Measurements from ENCODE around the gene SLC44A1.

SLC44A1 gene

GRCh38 chr9:105242557-105242956 lies 1.9 kb upstream of the SLC44A1 start:
- no peaks in the 10 kb centered on the region for H3K27me3 ChIP-seq (ENCODE audit: low read depth, low read length)
- no peak overlapping the region for H3K27ac ChIP-seq (ENCODE audit: low read length)
- peaks cover 0 to 21% of the 10 kb centered on the region in 2 donors for H3K4me1 ChIP-seq (ENCODE audit: control insufficient read depth in 1 of 2, insufficient read depth in 2 of 2, low read length in 2 of 2)
- no peaks in the 10 kb centered on the region for H3K9me3 ChIP-seq (ENCODE audit: control insufficient read depth in 1 of 2, low read length in 2 of 2)
- H3K36me3 ChIP-seq (ENCODE audit: control insufficient read depth in 1 of 2, insufficient read depth in 2 of 2, low read length in 2 of 2) = no peaks in the 10 kb centered on the region
- H3K4me3 ChIP-seq (ENCODE audit: low read depth in 1 of 2, low read length in 2 of 2) = no peak overlapping the region

GRCh38 chr9:105243015-105243686 lies 1.3 kb upstream of the SLC44A1 start:
- Histone ChIP-seq H3K27me3 (ENCODE audit: low read depth, low read length) (no peaks in the 10 kb centered on the region), H3K4me1 (ENCODE audit: control insufficient read depth in 1 of 2, insufficient read depth in 2 of 2, low read length in 2 of 2) (peaks cover 0 to 21% of the 10 kb centered on the region in 2 donors), H3K4me3 (ENCODE audit: low read depth in 1 of 2, low read length in 2 of 2) (no peak overlapping the region), H3K27ac (ENCODE audit: low read length) (no peak overlapping the region), H3K9me3 (ENCODE audit: control insufficient read depth in 1 of 2, low read length in 2 of 2) (no peaks in the 10 kb centered on the region), H3K36me3 (ENCODE audit: control insufficient read depth in 1 of 2, insufficient read depth in 2 of 2, low read length in 2 of 2) (no peaks in the 10 kb centered on the region)

GRCh38 chr9:105244734-105245028 lies 230 bp downstream of the SLC44A1 start:
- Histone ChIP-seq H3K4me3 (ENCODE audit: low read depth in 1 of 2, low read length in 2 of 2) (peak overlapping the region; percentile 77 to 96), H3K9me3 (ENCODE audit: control insufficient read depth in 1 of 2, low read length in 2 of 2) (no peaks in the 10 kb centered on the region), H3K27me3 (ENCODE audit: low read depth, low read length) (no peaks in the 10 kb centered on the region), H3K4me1 (ENCODE audit: control insufficient read depth in 1 of 2, insufficient read depth in 2 of 2, low read length in 2 of 2) (peaks cover 0 to 21% of the 10 kb centered on the region in 2 donors), H3K27ac (ENCODE audit: low read length) (peak overlapping the region; percentile 70), H3K36me3 (ENCODE audit: control insufficient read depth in 1 of 2, insufficient read depth in 2 of 2, low read length in 2 of 2) (no peaks in the 10 kb centered on the region)

- H3K36me3 ChIP-seq (ENCODE audit: control insufficient read depth in 1 of 2, insufficient read depth in 2 of 2, low read length in 2 of 2) = no peaks in the 10 kb centered on the region
- H3K9me3 ChIP-seq (ENCODE audit: control insufficient read depth in 1 of 2, low read length in 2 of 2) = no peaks in the 10 kb centered on the region
- peak overlapping the region; percentile 70 for H3K27ac ChIP-seq (ENCODE audit: low read length)
- no peaks in the 10 kb centered on the region for H3K27me3 ChIP-seq (ENCODE audit: low read depth, low read length)
- peak overlapping the region; percentile 77 to 96 for H3K4me3 ChIP-seq (ENCODE audit: low read depth in 1 of 2, low read length in 2 of 2)
- H3K4me1 ChIP-seq (ENCODE audit: control insufficient read depth in 1 of 2, insufficient read depth in 2 of 2, low read length in 2 of 2) = peaks cover 0 to 21% of the 10 kb centered on the region in 2 donors
Measured at GRCh38 chr9:105245029-105245890, 809 bp downstream of the SLC44A1 start.

GRCh38 chr9:105245891-105246161 lies 1.4 kb downstream of the SLC44A1 start:
- no peaks in the 10 kb centered on the region for H3K9me3 ChIP-seq (ENCODE audit: control insufficient read depth in 1 of 2, low read length in 2 of 2)

GRCh38 chr9:105246656-105247173 lies 2.3 kb downstream of the SLC44A1 start:
- no peaks in the 10 kb centered on the region for H3K9me3 ChIP-seq (ENCODE audit: control insufficient read depth in 1 of 2, low read length in 2 of 2)
- H3K27ac ChIP-seq (ENCODE audit: low read length) = no peak overlapping the region
- no peaks in the 10 kb centered on the region for H3K36me3 ChIP-seq (ENCODE audit: control insufficient read depth in 1 of 2, insufficient read depth in 2 of 2, low read length in 2 of 2)
- peaks cover 0 to 13% of the 10 kb centered on the region in 2 donors for H3K4me1 ChIP-seq (ENCODE audit: control insufficient read depth in 1 of 2, insufficient read depth in 2 of 2, low read length in 2 of 2)
- H3K4me3 ChIP-seq (ENCODE audit: low read depth in 1 of 2, low read length in 2 of 2) = peak overlapping the region in 1 of 2 donors; percentile 77
- H3K27me3 ChIP-seq (ENCODE audit: low read depth, low read length) = no peaks in the 10 kb centered on the region

More at GRCh38 chr9:105245891-105246161, 1.4 kb downstream of the SLC44A1 start:
- Histone ChIP-seq H3K27ac (ENCODE audit: low read length) (peak overlapping the region; percentile 70), H3K4me3 (ENCODE audit: low read depth in 1 of 2, low read length in 2 of 2) (peak overlapping the region; percentile 77 to 96), H3K36me3 (ENCODE audit: control insufficient read depth in 1 of 2, insufficient read depth in 2 of 2, low read length in 2 of 2) (no peaks in the 10 kb centered on the region), H3K27me3 (ENCODE audit: low read depth, low read length) (no peaks in the 10 kb centered on the region), H3K4me1 (ENCODE audit: control insufficient read depth in 1 of 2, insufficient read depth in 2 of 2, low read length in 2 of 2) (peaks cover 0 to 21% of the 10 kb centered on the region in 2 donors)

- no peak overlapping the region for H3K4me3 ChIP-seq (ENCODE audit: low read depth in 1 of 2, low read length in 2 of 2)
- no peaks in the 10 kb centered on the region for H3K9me3 ChIP-seq (ENCODE audit: control insufficient read depth in 1 of 2, low read length in 2 of 2)
- H3K4me1 ChIP-seq (ENCODE audit: control insufficient read depth in 1 of 2, insufficient read depth in 2 of 2, low read length in 2 of 2) = no peaks in the 10 kb centered on the region
- no peak overlapping the region for H3K27ac ChIP-seq (ENCODE audit: low read length)
- H3K36me3 ChIP-seq (ENCODE audit: control insufficient read depth in 1 of 2, insufficient read depth in 2 of 2, low read length in 2 of 2) = no peaks in the 10 kb centered on the region
- no peaks in the 10 kb centered on the region for H3K27me3 ChIP-seq (ENCODE audit: low read depth, low read length)
Measured at GRCh38 chr9:105248691-105249090, 4.2 kb downstream of the SLC44A1 start.

- Histone ChIP-seq H3K36me3 (ENCODE audit: control insufficient read depth in 1 of 2, insufficient read depth in 2 of 2, low read length in 2 of 2) (no peaks in the 10 kb centered on the region), H3K27ac (ENCODE audit: low read length) (no peak overlapping the region), H3K4me1 (ENCODE audit: control insufficient read depth in 1 of 2, insufficient read depth in 2 of 2, low read length in 2 of 2) (no peaks in the 10 kb centered on the region)
Measured at GRCh38 chr9:105251133-105251532, 6.7 kb downstream of the SLC44A1 start.

GRCh38 chr9:105251733-105252404 lies 7.4 kb downstream of the SLC44A1 start:
- Histone ChIP-seq H3K27ac (ENCODE audit: low read length) (no peak overlapping the region), H3K4me1 (ENCODE audit: control insufficient read depth in 1 of 2, insufficient read depth in 2 of 2, low read length in 2 of 2) (no peaks in the 10 kb centered on the region)

More at GRCh38 chr9:105251133-105251532, 6.7 kb downstream of the SLC44A1 start:
- H3K9me3 ChIP-seq (ENCODE audit: control insufficient read depth in 1 of 2, low read length in 2 of 2) = no peaks in the 10 kb centered on the region
- H3K27me3 ChIP-seq (ENCODE audit: low read depth, low read length) = no peaks in the 10 kb centered on the region
- H3K4me3 ChIP-seq (ENCODE audit: low read depth in 1 of 2, low read length in 2 of 2) = no peak overlapping the region

GRCh38 chr9:105252405-105252756 lies 7.9 kb downstream of the SLC44A1 start:
- no peak overlapping the region for H3K27ac ChIP-seq (ENCODE audit: low read length)
- H3K9me3 ChIP-seq (ENCODE audit: control insufficient read depth in 1 of 2, low read length in 2 of 2) = no peaks in the 10 kb centered on the region
- no peaks in the 10 kb centered on the region for H3K27me3 ChIP-seq (ENCODE audit: low read depth, low read length)
- no peak overlapping the region for H3K4me3 ChIP-seq (ENCODE audit: low read depth in 1 of 2, low read length in 2 of 2)
- no peaks in the 10 kb centered on the region for H3K4me1 ChIP-seq (ENCODE audit: control insufficient read depth in 1 of 2, insufficient read depth in 2 of 2, low read length in 2 of 2)
- H3K36me3 ChIP-seq (ENCODE audit: control insufficient read depth in 1 of 2, insufficient read depth in 2 of 2, low read length in 2 of 2) = no peaks in the 10 kb centered on the region

More at GRCh38 chr9:105251733-105252404, 7.4 kb downstream of the SLC44A1 start:
- H3K27me3 ChIP-seq (ENCODE audit: low read depth, low read length) = no peaks in the 10 kb centered on the region
- H3K36me3 ChIP-seq (ENCODE audit: control insufficient read depth in 1 of 2, insufficient read depth in 2 of 2, low read length in 2 of 2) = no peaks in the 10 kb centered on the region
- no peak overlapping the region for H3K4me3 ChIP-seq (ENCODE audit: low read depth in 1 of 2, low read length in 2 of 2)
- H3K9me3 ChIP-seq (ENCODE audit: control insufficient read depth in 1 of 2, low read length in 2 of 2) = no peaks in the 10 kb centered on the region

GRCh38 chr9:105254226-105254625 lies 9.8 kb downstream of the SLC44A1 start:
- Histone ChIP-seq H3K36me3 (ENCODE audit: control insufficient read depth in 1 of 2, insufficient read depth in 2 of 2, low read length in 2 of 2) (no peaks in the 10 kb centered on the region), H3K4me3 (ENCODE audit: low read depth in 1 of 2, low read length in 2 of 2) (no peak overlapping the region), H3K4me1 (ENCODE audit: control insufficient read depth in 1 of 2, insufficient read depth in 2 of 2, low read length in 2 of 2) (no peaks in the 10 kb centered on the region), H3K9me3 (ENCODE audit: control insufficient read depth in 1 of 2, low read length in 2 of 2) (no peaks in the 10 kb centered on the region), H3K27ac (ENCODE audit: low read length) (no peak overlapping the region), H3K27me3 (ENCODE audit: low read depth, low read length) (no peaks in the 10 kb centered on the region)
